CD4-positive, alpha-beta T cell treated with Interleukin-17A for 4 hours (primary cell): Measurements from ENCODE around the gene C12orf75.
"Not testable (repeated sequence)": the region's sequence is repeated elsewhere in the genome, so short reads cannot be mapped to it uniquely, and the experiment has no call there.

Source experiments
- DNase-seq: peaks from one replicate; pipeline ENCODE4 v3.0.0-alpha.2; 2020; ENCODE audit warnings: mixed read lengths

The C12orf75 gene

DNA sequence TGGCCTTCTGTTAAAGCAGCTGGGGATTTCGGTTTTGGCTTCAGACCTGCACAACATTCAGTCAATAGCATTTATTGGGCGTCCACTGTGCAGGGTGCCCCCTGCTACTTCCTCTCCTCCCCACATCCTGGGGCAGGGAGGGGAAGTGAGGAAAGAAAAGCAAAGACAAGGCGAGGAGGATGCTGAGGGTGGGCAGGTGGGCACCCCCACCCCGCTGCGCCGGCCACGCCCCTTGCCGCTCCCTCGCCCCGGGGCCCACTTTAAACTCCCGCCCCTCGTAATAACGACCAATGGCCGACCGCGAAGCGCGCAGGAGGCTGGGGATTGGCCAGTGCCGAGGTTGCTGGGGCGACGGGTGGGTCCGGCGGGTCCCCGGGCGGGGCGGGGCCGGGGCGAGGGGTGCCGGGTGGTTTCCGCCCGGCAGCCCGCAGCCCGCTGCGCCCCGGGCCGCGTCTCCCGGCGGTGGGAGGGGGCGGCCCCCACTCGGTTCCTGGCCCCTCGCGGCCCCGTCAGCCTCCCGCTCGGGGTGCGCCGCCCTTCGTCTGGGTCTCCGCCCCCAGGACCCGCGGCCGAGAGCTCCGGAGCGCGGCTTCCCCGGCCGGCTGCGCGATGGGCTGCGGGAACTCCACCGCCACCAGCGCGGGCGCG lies at the start of gene C12orf75:
Gene C12orf75, plus strand, starts transcription at position 409 of the 648 bp plus-strand sequence. Its CDS starts 201 bp downstream, at position 610.
- DNase-seq, result peak; percentile 87

DNA sequence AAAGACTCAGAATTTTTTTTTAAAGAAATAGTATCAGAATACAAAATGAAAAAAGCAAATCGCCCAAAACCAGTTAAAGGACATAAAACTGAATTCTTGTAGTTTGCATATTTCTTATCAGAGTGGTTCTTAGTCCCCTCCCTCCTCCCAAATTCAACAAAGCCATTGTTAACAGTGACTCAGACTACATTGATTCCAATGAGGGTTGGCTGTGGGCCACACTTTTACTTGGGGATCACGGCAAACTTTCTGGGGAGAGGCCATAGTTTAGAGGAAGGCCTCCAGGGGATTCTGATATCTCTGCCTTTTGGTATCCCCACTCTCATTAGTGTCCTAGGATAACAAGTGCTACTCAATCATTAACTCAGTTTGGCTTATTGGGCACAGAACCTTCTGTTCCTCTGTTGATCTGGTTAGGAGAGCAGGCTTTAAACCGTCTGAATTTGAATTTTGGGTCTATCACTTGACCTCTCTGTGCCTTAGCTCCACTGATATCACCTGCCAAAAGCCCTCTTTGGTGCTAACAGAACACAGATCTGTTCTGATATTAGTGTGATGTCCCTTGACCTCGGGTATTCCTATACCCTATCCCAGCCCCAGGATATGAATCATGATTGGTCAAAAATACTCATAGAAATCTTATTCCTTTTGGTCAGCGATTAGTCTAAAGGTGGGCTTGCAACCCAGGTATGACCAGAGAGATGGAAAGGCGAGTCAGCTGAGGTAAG lies 49.4 kb upstream of the C12orf75 start:
- DNase-seq, result no peak

DNA sequence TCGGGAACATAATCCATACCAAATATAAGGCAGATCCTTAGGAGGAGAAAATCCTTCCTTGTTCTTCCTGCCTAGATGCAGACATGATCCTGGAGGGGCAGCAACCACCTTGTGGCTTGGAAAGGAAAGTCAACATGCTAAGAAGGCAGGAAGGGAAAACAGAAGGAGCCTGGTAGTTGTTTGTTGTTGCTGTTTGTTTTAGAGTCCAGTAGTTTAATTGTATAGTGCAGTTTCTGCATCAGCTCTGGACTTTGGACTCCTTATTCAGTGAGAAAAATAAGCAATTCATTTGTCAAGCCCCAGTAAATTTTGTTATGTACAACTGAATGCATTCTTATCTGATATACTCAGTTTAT lies 48.8 kb upstream of the C12orf75 start:
- DNase-seq, result no peak

DNA sequence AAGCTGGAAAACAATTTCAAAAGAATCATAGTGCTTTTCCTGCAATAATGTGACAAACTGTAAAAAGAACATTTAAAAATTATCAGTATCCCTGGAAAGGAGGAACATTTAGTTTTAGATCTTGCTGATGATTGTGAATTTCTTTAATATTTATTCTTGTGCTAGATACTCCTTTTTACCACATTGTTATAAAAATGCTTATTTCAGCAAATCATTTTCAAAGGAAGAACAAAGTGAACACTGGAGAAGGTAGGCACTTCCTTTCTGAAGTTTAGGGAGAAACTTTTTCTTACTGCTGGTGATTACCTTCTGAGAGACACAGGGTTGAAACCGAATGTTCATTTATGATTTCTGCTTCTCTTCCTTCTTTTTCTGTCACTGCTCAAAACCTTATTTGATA lies 45.1 kb upstream of the C12orf75 start:
- DNase-seq, result no peak

DNA sequence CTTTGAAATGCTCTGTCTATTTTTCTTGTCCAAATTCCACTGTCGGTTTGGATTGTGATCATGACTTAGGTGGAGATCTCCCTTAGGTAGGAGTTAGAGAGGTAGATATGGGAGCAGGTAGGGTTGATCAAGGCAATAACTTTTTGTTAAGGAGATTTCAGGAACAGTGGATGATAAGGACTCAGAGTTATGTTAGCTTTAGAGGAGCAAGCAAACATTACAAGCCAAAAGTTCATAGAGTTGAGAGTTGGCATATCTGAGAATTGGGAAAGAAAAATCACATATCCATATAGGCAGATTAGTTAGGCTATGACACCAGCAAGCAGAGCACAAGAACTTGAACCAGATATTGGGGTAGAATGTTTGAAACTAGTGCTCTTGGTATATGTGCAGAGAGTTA lies 43.1 kb upstream of the C12orf75 start:
- no peak for DNase-seq

DNA sequence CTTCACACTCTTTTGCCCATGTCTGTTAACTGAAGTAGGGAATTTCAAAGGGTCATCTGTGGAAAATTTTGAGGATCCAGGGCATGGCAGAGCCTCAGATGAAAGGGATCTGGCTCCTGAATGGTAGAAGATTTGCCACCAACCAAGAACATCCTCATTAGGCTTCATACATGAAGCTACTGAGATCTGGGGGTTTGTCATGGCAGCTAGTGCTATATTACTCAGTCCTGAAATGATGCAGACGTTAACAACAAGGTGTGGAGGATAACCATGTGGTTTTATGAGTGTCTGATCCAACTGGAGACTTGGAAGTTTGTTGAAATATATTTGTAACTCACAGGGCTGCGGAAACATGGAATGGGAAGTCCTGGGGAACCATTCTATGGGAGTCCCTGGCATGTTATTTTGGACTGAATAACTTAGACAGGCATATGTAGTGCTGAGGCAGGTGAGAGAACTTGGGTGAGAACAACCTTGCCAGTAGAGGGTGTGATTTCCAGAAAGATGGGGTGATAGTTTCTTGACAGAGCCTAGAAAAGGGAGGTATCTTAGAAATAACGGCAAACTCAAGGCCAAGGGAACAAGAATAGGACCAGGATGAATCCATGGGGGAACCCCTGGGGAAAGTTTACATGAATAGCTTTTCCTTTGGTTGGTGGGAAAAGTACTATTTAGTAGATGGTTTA lies 42.0 kb upstream of the C12orf75 start:
- DNase-seq, result no peak

DNA sequence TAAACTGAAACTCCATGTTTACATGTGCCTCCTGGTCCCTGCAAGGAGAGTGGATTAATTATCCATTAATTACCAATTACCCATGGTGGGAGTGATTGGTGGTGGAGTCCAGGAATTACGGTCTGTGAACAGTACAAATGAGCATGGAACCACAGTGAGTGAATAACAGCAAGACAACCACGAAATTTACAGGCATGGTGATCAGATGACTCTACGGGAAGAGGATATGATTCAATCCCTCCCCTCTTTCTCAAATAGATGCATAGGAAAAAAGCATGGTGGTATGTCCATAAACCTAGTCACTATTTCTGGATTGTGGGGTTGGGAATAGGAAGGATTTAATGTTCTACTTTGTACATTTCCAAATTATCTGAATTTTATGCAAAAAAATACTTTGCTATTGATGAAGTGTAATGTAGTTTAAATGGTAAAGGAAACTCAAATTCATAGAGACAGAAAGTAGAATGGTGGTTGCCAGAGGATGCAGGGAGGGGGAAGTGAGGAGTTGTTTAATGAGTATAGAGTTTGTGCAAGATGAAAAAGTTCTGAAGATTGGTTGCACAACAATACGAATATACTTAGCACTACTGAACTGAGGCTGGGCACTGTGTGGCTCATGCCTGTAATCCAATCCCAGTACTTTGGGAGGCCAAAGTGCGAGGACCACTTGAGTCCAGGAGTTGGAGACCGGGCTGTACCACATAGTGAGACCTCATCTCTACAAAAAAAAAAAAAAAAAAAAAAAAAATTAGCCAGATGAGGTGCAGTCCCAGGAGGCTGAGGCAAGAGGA lies 41.2 kb upstream of the C12orf75 start:
- DNase-seq, result no peak

DNA sequence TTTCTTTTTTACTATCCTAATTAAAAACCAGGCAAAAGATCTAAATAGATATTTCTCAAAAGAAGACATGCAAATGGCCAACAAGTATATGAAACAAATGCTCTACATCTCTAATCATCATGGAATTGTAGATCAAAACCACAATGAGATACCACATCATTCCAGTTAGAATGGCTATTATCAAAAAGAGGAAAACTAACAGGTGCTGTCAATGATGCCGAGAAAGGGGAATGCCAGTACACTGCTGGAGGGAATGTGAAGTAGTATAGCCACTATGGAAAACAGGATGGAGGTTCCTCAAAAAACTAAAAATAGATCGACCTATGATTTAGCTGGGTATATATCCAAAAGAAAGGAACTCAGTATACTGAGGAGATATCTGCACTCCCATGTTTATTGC lies 39.0 kb upstream of the C12orf75 start:
- no peak for DNase-seq

DNA sequence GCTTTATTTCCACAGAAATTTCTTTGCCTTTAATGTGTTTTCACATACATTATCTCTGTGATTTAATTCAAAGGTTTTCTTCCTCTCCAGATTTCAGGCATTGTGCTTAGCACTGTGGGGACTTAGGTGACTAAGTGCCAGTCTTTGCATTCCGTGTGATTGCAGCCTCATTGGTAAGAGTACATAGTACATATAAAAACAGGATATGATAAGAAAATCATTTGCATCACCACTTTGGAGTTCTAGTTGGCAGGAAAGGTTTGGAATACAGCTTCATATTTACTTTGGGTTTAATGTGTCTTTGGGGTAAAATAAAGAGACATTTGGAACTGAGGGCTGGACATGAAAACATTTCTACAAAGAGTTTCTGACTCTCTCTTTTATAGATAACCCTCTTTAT lies 37.8 kb upstream of the C12orf75 start:
- no peak for DNase-seq

DNA sequence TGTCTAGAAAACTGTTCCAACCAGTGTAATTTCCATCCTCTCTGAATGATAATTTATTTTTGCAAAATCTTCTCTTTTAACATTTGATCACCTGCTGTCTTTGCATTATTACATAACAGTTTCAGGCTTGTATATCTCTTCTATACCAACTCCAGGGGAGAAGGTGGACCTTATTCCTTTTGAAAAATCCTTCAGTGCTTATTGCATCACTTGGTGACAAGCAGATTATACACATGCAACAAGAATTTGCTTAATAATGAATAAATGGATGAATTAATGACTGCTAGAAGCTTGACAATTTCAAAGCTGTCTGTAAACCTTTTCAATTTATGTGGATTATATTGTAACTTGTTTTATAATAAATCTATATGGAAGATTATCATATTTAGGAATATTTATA lies 37.3 kb upstream of the C12orf75 start:
- DNase-seq, result no peak

DNA sequence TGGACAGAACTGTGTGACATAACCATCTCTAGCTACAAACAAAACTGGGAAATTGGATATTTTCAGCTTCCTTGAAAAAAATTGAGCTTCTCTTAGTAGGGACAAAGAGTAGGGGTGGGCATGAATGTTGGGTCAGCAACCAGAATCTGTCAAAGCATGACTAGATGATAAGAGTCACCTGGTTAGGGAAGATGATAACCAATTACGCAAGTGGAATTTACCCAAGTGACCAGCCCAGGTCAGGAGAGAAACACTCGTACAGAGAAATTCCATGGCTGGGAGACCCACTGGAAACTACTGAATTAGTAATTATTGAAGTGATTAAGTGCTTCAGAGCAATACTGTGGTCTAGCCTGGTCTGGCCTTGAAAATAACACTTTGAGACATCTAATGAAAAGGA lies 36.3 kb upstream of the C12orf75 start:
- no peak for DNase-seq

DNA sequence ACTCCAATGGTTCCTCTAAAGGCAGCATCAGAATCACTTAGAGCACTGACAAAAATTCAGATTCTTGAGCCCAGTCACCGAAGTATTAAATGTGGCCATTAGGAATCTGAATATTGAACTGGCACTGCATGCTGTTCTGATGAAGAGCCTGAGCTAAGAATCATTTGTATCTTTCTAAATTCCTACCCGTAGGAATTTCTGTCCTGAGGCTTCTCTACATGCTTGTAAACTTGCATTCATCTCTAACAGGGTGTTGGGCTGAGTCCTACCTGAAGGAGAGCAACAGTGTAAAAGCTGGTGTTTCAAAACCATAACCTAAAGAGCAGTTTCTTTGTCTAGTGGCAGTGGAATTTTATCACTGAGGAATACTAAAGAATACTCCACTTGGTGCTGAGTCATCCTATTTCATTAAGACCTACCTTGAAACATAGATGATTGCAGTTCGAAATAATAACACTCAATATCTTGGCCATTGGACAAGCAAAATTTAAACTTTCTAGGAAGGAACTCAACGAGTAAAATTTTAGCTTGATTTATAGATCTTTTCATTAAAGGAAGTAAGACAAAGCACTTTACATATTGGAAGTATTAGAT lies 35.5 kb upstream of the C12orf75 start:
- no peak for DNase-seq

DNA sequence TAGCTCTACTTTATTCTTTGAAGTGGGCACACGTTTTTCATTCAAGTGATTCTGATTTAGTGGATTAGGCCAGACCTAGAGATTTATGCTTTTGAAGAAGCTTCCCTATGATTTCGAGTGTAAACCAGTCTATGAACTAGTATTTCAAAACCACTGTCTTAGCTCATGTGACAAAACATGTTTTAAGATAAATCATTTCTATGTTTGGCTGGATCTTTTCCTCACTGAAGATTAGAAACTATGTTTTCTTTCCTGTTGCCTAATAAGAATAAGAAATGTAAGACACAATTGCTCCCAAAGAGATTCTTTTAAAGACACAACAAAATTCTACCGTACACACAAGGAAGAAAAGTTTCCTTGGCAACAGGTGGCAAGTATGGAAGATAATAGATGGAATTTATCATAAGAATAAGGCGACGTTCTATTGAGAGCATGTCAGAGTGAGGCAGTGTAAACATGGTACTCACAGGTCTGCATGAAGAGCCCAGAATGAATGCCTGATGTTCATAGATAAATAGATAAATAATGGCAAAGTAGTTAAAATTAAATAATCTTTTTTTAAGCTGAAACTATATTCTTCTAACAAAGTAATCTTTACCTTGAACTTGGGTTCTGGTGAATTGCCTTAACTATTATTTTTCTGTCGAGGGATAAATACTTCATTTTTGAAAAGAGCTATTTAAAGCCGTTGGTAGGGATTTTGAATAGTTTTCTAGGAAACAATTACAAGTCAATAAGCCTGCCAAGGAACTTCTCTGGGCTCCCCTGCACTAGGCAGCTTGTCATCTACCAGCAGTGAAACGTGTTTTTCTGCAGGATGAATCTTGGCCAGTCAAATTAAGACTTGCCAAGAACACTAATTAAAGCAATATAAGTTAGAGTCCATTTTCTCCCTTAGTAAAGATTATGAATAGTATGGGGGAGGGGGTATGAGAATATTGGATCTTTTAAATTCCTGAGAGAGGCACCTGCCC lies 34.1 kb upstream of the C12orf75 start:
- DNase-seq, result no peak

DNA sequence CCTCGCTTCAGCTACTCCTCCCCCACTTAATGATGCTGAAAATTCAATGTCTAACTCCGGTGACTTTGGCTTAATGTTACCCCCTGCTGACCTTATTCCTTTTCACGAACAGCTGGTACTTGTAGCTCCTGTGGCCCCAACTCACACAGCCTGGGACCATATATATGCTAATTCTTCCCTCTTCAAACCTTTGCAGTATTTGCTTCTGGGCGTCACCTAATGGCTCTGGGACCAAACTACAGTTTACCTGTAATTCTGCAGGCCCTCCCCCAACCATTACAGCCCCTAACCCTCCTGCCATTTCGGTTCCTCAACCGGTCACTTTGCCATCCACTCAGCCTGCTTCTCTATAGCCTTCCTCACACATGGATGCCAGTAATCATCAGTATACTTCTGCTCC lies 29.6 kb upstream of the C12orf75 start:
- no peak for DNase-seq

DNA sequence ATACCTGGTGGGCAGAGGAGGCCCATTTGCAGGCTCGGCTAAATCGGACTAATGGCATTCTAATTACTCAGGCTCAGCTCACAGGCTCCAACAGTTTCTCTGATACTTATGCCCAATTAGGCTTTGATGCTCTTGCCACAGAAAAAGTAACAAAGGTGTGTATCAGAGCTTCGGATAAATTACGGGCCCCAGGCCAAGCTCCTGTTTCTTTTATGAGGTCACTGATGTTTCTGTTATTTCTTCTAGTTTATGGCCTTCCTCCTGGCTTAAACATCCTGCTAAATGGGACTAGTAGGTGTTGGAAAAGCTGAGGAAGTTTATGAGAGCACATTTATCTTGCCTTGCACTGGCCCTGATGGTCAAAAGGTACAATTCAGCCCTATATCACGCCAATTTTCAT lies 28.8 kb upstream of the C12orf75 start:
- no peak for DNase-seq

DNA sequence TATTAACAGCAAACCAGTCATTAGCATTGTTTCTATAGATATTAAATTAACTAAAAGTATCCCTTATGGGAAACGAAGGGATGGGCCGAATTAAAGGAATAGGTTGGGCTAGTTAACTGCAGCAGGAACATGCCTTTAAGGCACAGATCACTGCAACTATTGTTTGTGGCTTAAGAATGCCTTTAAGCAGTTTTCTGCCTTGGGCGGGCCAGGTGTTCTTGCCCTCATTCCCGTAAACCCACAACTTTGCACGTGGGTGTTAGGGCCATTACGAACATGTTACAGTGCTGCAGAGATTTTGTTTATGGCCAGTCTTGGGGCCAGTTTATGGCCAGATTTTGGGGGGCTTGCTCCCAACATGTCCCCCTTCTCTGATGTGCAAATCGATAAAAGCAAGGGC lies 27.5 kb upstream of the C12orf75 start:
- DNase-seq, result not testable (repeated sequence)

DNA sequence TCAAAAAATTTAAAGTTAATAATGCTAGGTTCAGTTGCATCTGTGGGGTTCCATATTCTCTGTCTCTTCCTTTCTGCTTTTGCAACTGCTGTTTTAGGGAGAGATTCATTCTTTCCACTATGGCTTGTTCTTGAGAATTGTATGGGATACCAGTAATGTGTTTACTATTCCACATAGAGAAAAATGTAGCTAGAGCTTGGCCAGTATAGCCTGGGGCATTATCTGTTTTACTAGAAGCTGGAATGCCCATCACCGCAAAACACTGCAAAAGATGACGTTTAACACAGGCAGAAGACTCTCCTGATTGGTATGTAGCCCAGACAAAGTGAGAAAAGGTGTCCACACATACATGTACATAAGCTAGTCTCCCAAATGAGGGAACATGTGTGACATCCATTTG lies 25.9 kb upstream of the C12orf75 start:
- not testable (repeated sequence) for DNase-seq

DNA sequence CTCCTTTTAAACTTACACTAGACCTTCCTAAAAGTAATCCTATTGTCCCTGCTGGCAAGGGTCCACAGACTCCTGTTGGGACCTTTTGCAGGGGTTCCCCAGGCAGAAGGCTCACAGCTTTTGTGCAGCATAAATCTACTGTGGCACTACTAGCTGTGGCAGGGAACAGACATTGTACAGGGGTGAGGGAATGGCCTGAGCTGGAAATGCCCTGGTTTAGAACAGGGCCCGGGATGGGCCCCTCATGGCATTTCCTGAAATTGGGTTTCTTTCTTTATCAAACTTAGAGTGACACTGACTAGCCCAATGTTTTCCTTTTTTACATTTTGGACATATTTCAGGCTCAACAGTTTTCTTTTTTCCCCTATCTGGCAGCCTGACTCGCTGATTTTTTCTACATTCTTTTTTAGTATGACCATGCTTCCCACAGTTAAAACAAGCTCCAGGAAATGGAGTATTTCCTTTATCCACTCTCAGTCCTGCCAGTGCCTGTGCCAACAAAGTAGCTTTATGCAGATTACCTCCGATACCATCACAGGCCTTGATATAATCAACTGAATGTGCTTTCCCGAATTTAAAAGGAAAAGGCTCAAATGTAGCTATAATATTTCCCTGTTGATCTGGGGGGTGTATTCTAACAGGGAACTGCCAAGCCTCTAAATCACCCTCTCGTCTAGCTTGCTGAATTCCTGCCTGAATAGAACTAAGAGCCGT lies 22.7 kb upstream of the C12orf75 start:
- DNase-seq, result not testable (repeated sequence)

DNA sequence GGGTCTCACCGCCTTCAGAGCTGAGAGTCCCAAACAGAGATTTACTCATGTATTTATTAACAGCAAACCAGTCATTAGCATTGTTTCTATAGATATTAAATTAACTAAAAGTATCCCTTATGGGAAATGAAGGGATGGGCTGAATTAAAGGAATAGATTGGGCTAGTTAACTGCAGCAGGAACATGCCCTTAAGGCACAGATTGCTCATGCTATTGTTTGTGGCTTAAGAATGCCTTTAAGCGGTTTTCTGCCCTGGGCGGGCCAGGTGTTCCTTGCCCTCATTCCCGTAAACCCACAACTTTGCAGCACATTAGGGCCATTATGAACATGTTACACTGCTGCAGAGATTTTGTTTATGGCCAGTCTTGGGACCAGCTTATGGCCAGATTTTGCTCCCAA lies 21.7 kb upstream of the C12orf75 start:
- not testable (repeated sequence) for DNase-seq

DNA sequence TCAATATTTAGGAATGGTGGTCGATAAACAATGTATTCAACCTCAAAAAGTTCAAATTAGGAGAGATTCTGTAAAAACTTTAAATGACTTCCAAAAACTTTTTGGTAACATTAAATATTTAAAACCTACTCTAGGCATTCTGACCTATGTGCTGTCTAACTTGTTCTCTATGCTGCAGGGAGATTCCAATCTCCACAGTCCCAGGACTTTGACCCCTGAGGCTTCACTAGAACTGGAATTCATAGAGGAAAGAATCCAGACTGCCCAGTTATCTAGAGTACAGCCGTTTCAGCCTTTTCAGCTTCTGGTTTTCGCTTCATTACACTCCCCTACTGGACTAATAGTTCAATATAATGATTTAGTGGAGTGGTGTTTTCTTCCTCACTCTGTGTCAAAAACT lies 21.1 kb upstream of the C12orf75 start:
- DNase-seq, result not testable (repeated sequence)
